Gastroesophageal sphincter (tissue), 4 donors: ENCODE measurements around the gene LRRC15. TPM values are rescaled to one million over a fixed set of nuclear protein-coding genes. Genes with fewer than 3 reads are reported as not detected.
A peak's percentile ranks its signal among the peaks of the same experiment; 100 is the strongest.

Experiments used
- ATAC-seq: fragments of 150-250 bp; one replicate; pipeline ENCODE4 v1.9.1; 2016; ENCODE audit warnings: mild to moderate bottlenecking, moderate library complexity
- H3K27ac ChIP-seq, 4 donors: fragments of 200-600 bp; sonication (generic) in 3 of 4; 1 replicate in 3 of 4; 2 replicates in 1 of 4; pipeline ENCODE4 v1.5.1; 2016 to 2019
- H3K27me3 ChIP-seq: fragments of 200-600 bp; sonication (generic); one replicate; pipeline ENCODE4 v1.5.1; 2019
- H3K36me3 ChIP-seq, 2 donors: fragments of 200-600 bp; sonication (generic); one replicate each; pipeline ENCODE4 v1.5.1; 2019; ENCODE audit warnings: control low read depth in 1 of 2
- H3K4me1 ChIP-seq, 3 donors: fragments of 200-600 bp; sonication (generic); 1 replicate in 2 of 3; 2 replicates in 1 of 3; pipeline ENCODE4 v1.5.1; 2016 to 2019; ENCODE audit warnings: control low read depth in 2 of 3
- H3K4me3 ChIP-seq, 2 donors: fragments of 200-600 bp; sonication (generic); one replicate each; pipeline ENCODE4 v1.5.1; 2019; ENCODE audit warnings: mild to moderate bottlenecking in 1 of 2, moderate library complexity in 1 of 2
- H3K9me3 ChIP-seq, 3 donors: fragments of 200-600 bp; sonication (generic); one replicate each; pipeline ENCODE4 v1.5.1; 2017 to 2019; ENCODE audit warnings: control low read depth in 2 of 3
- CTCF ChIP-seq, 4 experiments: fragments of 200-600 bp in 2 of 4; fragments of 450-650 bp in 2 of 4; sonication (generic) in 1 of 4; IDR thresholded peaks; one replicate each; pipeline ENCODE4 v1.5.1; 2017 to 2019; ENCODE audit warnings: antibody characterized with exemption in 4 of 4, mild to moderate bottlenecking in 2 of 4, moderate library complexity in 2 of 4
- EP300 ChIP-seq: sonication (generic); formaldehyde crosslinking; IDR thresholded peaks from one replicate; pipeline ENCODE4 v1.6.1; 2017; ENCODE audit warnings: antibody characterized with exemption, mild to moderate bottlenecking
- POLR2A ChIP-seq, 2 donors: fragments of 450-650 bp; IDR thresholded peaks; one replicate each; pipeline ENCODE4 v1.6.1; 2017; ENCODE audit warnings: antibody characterized with exemption in 2 of 2, mild to moderate bottlenecking in 2 of 2, moderate library complexity in 1 of 2
- POLR2AphosphoS5 ChIP-seq: sonication (generic); formaldehyde crosslinking; IDR thresholded peaks from one replicate; pipeline ENCODE4 v1.6.1; 2017; ENCODE audit warnings: antibody characterized with exemption
- WGBS, 2 donors: methylation state at CpG; one replicate each; pipeline ENCODE4 v1.1.5; 2018; ENCODE audit warnings: low coverage in 1 of 2; 5-methylcytosine and 5-hydroxymethylcytosine counted together
- total RNA-seq, 4 donors: library from RNA; depleted of rRNA; stranded (reverse); fragments of >200 nt; gene quantifications; one replicate each; pipeline ENCODE4 v1.1.0, GENCODE V29; 2016

LRRC15 gene
- total RNA-seq, 4 donors from 2014 or later, result 0.42 to 0.67 (median 0.49) TPM; not detected in 1

GRCh38 chr3:194337965-194338753 lies 31.4 kb downstream of the LRRC15 start:
- no peaks in the 10 kb centered on the region for H3K36me3 ChIP-seq
- no peak overlapping the region for H3K4me3 ChIP-seq
- TF ChIP-seq CTCF (IDR thresholded peaks at IDR 0.05) (no peak), EP300 (no peak), POLR2A (IDR thresholded peaks at IDR 0.05) (no peak), POLR2AphosphoS5 (no peak)
- no peak for ATAC-seq
- H3K4me1 ChIP-seq, result peaks cover 0 to 9% (median 5%) of the 10 kb centered on the region in 3 donors
- WGBS, 2 donors, result 61 to 79% methylated on average over 4 to 13 of the region's 13 CpGs
- no peak overlapping the region for H3K27ac ChIP-seq
- no peaks in the 10 kb centered on the region for H3K9me3 ChIP-seq
- H3K27me3 ChIP-seq, result peaks cover 21% of the 10 kb centered on the region

GRCh38 chr3:194336601-194337355 lies 32.8 kb downstream of the LRRC15 start:
- 86 to 94% methylated on average over 6 to 12 of the region's 17 CpGs for WGBS, 2 donors
- no peak for TF ChIP-seq CTCF (IDR thresholded peaks at IDR 0.05)
- Histone ChIP-seq H3K36me3 (no peaks in the 10 kb centered on the region), H3K27me3 (peaks cover 20% of the 10 kb centered on the region), H3K4me3 (no peak overlapping the region), H3K9me3 (no peaks in the 10 kb centered on the region), H3K27ac (no peak overlapping the region), H3K4me1 (peaks cover 0 to 10% (median 5%) of the 10 kb centered on the region in 3 donors)
- no peak for ATAC-seq

GRCh38 chr3:194333981-194334320 lies 35.6 kb downstream of the LRRC15 start:
- H3K27ac ChIP-seq, result no peak overlapping the region
- ATAC-seq, result no peak
- no peaks in the 10 kb centered on the region for H3K36me3 ChIP-seq
- H3K27me3 ChIP-seq, result peaks cover 20% of the 10 kb centered on the region
- no peaks in the 10 kb centered on the region for H3K9me3 ChIP-seq
- peak overlapping the region in 1 of 2 donors; percentile 50 for H3K4me3 ChIP-seq
- TF ChIP-seq EP300, result no peak
- TF ChIP-seq POLR2AphosphoS5, result no peak
- TF ChIP-seq CTCF (IDR thresholded peaks at IDR 0.05), result no peak
- TF ChIP-seq POLR2A (IDR thresholded peaks at IDR 0.05), result no peak
- H3K4me1 ChIP-seq, result peaks cover 0 to 35% (median 8%) of the 10 kb centered on the region in 3 donors
- 31 to 42% methylated on average over 12 to 14 of the region's 15 CpGs for WGBS, 2 donors

GRCh38 chr3:194333212-194333980 lies 36.1 kb downstream of the LRRC15 start:
- TF ChIP-seq POLR2A (IDR thresholded peaks at IDR 0.05) (no peak), CTCF (IDR thresholded peaks at IDR 0.05) (peak in 3 of 4 experiments; percentile 98 to 99 (median 99)), EP300 (no peak)
- peaks cover 20% of the 10 kb centered on the region for H3K27me3 ChIP-seq
- peaks cover 0 to 35% (median 8%) of the 10 kb centered on the region in 3 donors for H3K4me1 ChIP-seq
- H3K36me3 ChIP-seq, result no peaks in the 10 kb centered on the region
- no peak overlapping the region for H3K27ac ChIP-seq
- 14 to 23% methylated on average over 8 to 14 of the region's 69 CpGs for WGBS, 2 donors
- ATAC-seq, result peak; percentile 92
- no peaks in the 10 kb centered on the region for H3K9me3 ChIP-seq
- H3K4me3 ChIP-seq, result peak overlapping the region; percentile 29 to 50
